Umbilical cord (tissue), 2 donors: ENCODE results near the gene PROM2. TPM values are rescaled to one million over a fixed set of nuclear protein-coding genes. Genes with fewer than 3 reads are reported as not detected.

ENCODE experiments used
- DNase-seq: peaks from one replicate; pipeline ENCODE4 v3.0.0-alpha.2; 2015; ENCODE audit warnings: low spot score
- total RNA-seq: library from RNA; depleted of rRNA; stranded (reverse); fragments of >200 nt; gene quantifications from one replicate; pipeline ENCODE4 v1.2.3, GENCODE V29; 2014; ENCODE audit warnings: low replicate concordance; ENCODE audit not compliant: insufficient read depth

PROM2 gene
- total RNA-seq, 1 donor from 2014 or later, result 2.4 TPM

- DNase-seq, result no peak
These were observed 31.3 kb downstream of the PROM2 start for GRCh38 chr2:95305380-95306061.

- no peak for DNase-seq
These were observed 32.2 kb downstream of the PROM2 start for GRCh38 chr2:95306336-95306895.

GRCh38 chr2:95307036-95307435 is 32.8 kb downstream of the PROM2 start:
- no peak for DNase-seq

- DNase-seq, result no peak
These were observed 33.6 kb downstream of the PROM2 start for GRCh38 chr2:95307878-95308277.

GRCh38 chr2:95308426-95308990 is 34.3 kb downstream of the PROM2 start:
- no peak for DNase-seq

GRCh38 chr2:95309599-95309998 is 35.4 kb downstream of the PROM2 start:
- no peak for DNase-seq

GRCh38 chr2:95310216-95310615 is 36.0 kb downstream of the PROM2 start:
- DNase-seq, result no peak

GRCh38 chr2:95310651-95311050 is 36.4 kb downstream of the PROM2 start:
- no peak for DNase-seq

GRCh38 chr2:95311815-95312542 is 37.7 kb downstream of the PROM2 start:
- DNase-seq, result no peak

GRCh38 chr2:95312543-95313201 is 38.4 kb downstream of the PROM2 start:
- DNase-seq, result no peak

- DNase-seq, result no peak
These were observed 39.3 kb downstream of the PROM2 start for GRCh38 chr2:95313296-95314131.

GRCh38 chr2:95314598-95314963 is 40.3 kb downstream of the PROM2 start:
- no peak for DNase-seq

- no peak for DNase-seq
These were observed 40.8 kb downstream of the PROM2 start for GRCh38 chr2:95314964-95315611.

GRCh38 chr2:95315801-95316411 is 41.7 kb downstream of the PROM2 start:
- no peak for DNase-seq

GRCh38 chr2:95316466-95317122 is 42.3 kb downstream of the PROM2 start:
- peak; percentile 49 for DNase-seq

GRCh38 chr2:95317123-95317500 is 42.9 kb downstream of the PROM2 start:
- peak; percentile 7 for DNase-seq

GRCh38 chr2:95317665-95318425 is 43.6 kb downstream of the PROM2 start:
- no peak for DNase-seq

- no peak for DNase-seq
These were observed 44.4 kb downstream of the PROM2 start for GRCh38 chr2:95318431-95319220.
